GM19351 (cell line): ENCODE data around the gene VEPH1.

Experiments used
- ATAC-seq: cut with Tn5 transposase; IDR thresholded peaks from one replicate; pipeline ENCODE4 v1.9.1; 2021; ENCODE audit warnings: mild to moderate bottlenecking, moderate library complexity; ENCODE audit not compliant: unreplicated experiment

The VEPH1 gene

GRCh38 chr3:157438194-157438730, 65.0 kb downstream of the VEPH1 start:
- peak; percentile 7 for ATAC-seq

GRCh38 chr3:157436583-157437291, 66.5 kb downstream of the VEPH1 start, which contains the start of gene PTX3:
TSS of gene PTX3 (plus strand) at chr3:157436850. CDS start at chr3:157436934, 84 bp downstream.
- peak; percentile 25 for ATAC-seq

- peak; percentile 58 for ATAC-seq
These were observed 73.5 kb downstream of the VEPH1 start for GRCh38 chr3:157429708-157430107.

GRCh38 chr3:157428853-157429252, 74.4 kb downstream of the VEPH1 start:
- no peak for ATAC-seq

- no peak for ATAC-seq
These were observed 75.3 kb downstream of the VEPH1 start for GRCh38 chr3:157427901-157428300.

GRCh38 chr3:157423337-157423736, 79.9 kb downstream of the VEPH1 start:
- no peak for ATAC-seq

- no peak for ATAC-seq
These were observed 82.5 kb downstream of the VEPH1 start for GRCh38 chr3:157420606-157421130.

GRCh38 chr3:157418104-157418503, 85.1 kb downstream of the VEPH1 start:
- no peak for ATAC-seq

- ATAC-seq: no peak
These were observed 86.0 kb downstream of the VEPH1 start for GRCh38 chr3:157417247-157417646.

GRCh38 chr3:157416347-157417087, 86.7 kb downstream of the VEPH1 start:
- no peak for ATAC-seq

- no peak for ATAC-seq
These were observed 88.4 kb downstream of the VEPH1 start for GRCh38 chr3:157414861-157415260.

GRCh38 chr3:157412323-157412855, 90.8 kb downstream of the VEPH1 start:
- ATAC-seq: no peak

GRCh38 chr3:157410945-157411344, 92.3 kb downstream of the VEPH1 start:
- ATAC-seq: no peak

- no peak for ATAC-seq
These were observed 93.7 kb downstream of the VEPH1 start for GRCh38 chr3:157409516-157409915.

- ATAC-seq: no peak
These were observed 94.6 kb downstream of the VEPH1 start for GRCh38 chr3:157408499-157409149.

- ATAC-seq: no peak
These were observed 95.4 kb downstream of the VEPH1 start for GRCh38 chr3:157407769-157408168.

- ATAC-seq: no peak
These were observed 96.8 kb downstream of the VEPH1 start for GRCh38 chr3:157406394-157406793.

- no peak for ATAC-seq
These were observed 97.8 kb downstream of the VEPH1 start for GRCh38 chr3:157405457-157405856.

GRCh38 chr3:157404381-157404780, 98.8 kb downstream of the VEPH1 start:
- ATAC-seq: no peak

- ATAC-seq: no peak
These were observed 104.6 kb downstream of the VEPH1 start for GRCh38 chr3:157398598-157398997.

- ATAC-seq: no peak
These were observed 108.8 kb downstream of the VEPH1 start for GRCh38 chr3:157394411-157394810.
